ENCODE data around the gene CAVIN1.

- no peak for TF ChIP-seq TRIM28 (IDR thresholded peaks at IDR 0.05; ENCODE audit: borderline replicate concordance, low read length)
- no peak for TF ChIP-seq ZNF704 (tag by site-specific recombination; IDR thresholded peaks at IDR 0.05)
- no peak for TF ChIP-seq ZNF555 (tag by site-specific recombination; conservative IDR thresholded peaks at IDR 0.05)
- TF ChIP-seq, protein P1, sequence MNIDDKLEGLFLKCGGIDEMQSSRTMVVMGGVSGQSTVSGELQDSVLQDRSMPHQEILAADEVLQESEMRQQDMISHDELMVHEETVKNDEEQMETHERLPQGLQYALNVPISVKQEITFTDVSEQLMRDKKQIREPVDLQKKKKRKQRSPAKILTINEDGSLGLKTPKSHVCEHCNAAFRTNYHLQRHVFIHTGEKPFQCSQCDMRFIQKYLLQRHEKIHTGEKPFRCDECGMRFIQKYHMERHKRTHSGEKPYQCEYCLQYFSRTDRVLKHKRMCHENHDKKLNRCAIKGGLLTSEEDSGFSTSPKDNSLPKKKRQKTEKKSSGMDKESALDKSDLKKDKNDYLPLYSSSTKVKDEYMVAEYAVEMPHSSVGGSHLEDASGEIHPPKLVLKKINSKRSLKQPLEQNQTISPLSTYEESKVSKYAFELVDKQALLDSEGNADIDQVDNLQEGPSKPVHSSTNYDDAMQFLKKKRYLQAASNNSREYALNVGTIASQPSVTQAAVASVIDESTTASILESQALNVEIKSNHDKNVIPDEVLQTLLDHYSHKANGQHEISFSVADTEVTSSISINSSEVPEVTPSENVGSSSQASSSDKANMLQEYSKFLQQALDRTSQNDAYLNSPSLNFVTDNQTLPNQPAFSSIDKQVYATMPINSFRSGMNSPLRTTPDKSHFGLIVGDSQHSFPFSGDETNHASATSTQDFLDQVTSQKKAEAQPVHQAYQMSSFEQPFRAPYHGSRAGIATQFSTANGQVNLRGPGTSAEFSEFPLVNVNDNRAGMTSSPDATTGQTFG (tag by site-specific recombination; IDR thresholded peaks at IDR 0.05; ENCODE audit: borderline replicate concordance), result no peak
- TF ChIP-seq ZNF23 (tag by site-specific recombination; IDR thresholded peaks at IDR 0.05; ENCODE audit: borderline replicate concordance), result no peak
- TF ChIP-seq ZFP41 (tag by site-specific recombination; IDR thresholded peaks at IDR 0.05; ENCODE audit: borderline replicate concordance), result no peak
- TF ChIP-seq, protein P2, sequence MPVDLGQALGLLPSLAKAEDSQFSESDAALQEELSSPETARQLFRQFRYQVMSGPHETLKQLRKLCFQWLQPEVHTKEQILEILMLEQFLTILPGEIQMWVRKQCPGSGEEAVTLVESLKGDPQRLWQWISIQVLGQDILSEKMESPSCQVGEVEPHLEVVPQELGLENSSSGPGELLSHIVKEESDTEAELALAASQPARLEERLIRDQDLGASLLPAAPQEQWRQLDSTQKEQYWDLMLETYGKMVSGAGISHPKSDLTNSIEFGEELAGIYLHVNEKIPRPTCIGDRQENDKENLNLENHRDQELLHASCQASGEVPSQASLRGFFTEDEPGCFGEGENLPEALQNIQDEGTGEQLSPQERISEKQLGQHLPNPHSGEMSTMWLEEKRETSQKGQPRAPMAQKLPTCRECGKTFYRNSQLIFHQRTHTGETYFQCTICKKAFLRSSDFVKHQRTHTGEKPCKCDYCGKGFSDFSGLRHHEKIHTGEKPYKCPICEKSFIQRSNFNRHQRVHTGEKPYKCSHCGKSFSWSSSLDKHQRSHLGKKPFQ (tag by site-specific recombination; IDR thresholded peaks at IDR 0.05), result no peak
- TF ChIP-seq, protein P3, sequence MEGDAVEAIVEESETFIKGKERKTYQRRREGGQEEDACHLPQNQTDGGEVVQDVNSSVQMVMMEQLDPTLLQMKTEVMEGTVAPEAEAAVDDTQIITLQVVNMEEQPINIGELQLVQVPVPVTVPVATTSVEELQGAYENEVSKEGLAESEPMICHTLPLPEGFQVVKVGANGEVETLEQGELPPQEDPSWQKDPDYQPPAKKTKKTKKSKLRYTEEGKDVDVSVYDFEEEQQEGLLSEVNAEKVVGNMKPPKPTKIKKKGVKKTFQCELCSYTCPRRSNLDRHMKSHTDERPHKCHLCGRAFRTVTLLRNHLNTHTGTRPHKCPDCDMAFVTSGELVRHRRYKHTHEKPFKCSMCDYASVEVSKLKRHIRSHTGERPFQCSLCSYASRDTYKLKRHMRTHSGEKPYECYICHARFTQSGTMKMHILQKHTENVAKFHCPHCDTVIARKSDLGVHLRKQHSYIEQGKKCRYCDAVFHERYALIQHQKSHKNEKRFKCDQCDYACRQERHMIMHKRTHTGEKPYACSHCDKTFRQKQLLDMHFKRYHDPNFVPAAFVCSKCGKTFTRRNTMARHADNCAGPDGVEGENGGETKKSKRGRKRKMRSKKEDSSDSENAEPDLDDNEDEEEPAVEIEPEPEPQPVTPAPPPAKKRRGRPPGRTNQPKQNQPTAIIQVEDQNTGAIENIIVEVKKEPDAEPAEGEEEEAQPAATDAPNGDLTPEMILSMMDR (tag by site-specific recombination; IDR thresholded peaks at IDR 0.05), result no peak
- no peak for TF ChIP-seq ZNF157 (tag by site-specific recombination; IDR thresholded peaks at IDR 0.05)
- no peak for TF ChIP-seq TCF7L2 (IDR thresholded peaks at IDR 0.05; ENCODE audit: borderline replicate concordance, low read depth, low read length)
- TF ChIP-seq ZBTB1 (tag by site-specific recombination; IDR thresholded peaks at IDR 0.05), result no peak
- TF ChIP-seq ZNF777 (tag by site-specific recombination; IDR thresholded peaks at IDR 0.05; ENCODE audit: borderline replicate concordance), result no peak
Measured at GRCh38 chr17:42381898-42382297, 41.2 kb downstream of the CAVIN1 start.

All from HEK293 (cell line).